ENCODE data around the gene DHX30.

Gene DHX30

DNA sequence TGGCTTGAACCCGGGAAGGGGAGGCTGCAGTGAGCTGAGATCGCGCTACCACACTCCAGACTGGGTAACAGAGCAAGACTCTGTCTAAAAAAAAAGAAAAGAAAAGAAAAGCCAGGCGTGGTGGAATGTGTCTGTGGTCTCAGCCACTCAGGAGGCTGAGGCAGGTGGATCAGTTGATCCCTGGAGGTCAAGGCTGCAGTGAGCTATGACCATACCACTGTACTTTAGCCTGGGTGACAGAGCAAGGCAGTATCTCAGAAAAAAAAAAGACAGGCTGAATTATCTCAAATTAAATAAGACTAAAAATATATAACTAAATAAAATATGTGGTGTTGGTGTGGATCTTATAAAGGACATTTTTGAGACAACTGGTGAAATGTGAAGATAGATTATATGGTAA is 41.9 kb upstream of the DHX30 start:
- TF ChIP-seq, protein P1, sequence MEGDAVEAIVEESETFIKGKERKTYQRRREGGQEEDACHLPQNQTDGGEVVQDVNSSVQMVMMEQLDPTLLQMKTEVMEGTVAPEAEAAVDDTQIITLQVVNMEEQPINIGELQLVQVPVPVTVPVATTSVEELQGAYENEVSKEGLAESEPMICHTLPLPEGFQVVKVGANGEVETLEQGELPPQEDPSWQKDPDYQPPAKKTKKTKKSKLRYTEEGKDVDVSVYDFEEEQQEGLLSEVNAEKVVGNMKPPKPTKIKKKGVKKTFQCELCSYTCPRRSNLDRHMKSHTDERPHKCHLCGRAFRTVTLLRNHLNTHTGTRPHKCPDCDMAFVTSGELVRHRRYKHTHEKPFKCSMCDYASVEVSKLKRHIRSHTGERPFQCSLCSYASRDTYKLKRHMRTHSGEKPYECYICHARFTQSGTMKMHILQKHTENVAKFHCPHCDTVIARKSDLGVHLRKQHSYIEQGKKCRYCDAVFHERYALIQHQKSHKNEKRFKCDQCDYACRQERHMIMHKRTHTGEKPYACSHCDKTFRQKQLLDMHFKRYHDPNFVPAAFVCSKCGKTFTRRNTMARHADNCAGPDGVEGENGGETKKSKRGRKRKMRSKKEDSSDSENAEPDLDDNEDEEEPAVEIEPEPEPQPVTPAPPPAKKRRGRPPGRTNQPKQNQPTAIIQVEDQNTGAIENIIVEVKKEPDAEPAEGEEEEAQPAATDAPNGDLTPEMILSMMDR (IDR thresholded peaks at IDR 0.05; ENCODE audit: low read length), result no peak
- TF ChIP-seq EZH2 (IDR thresholded peaks at IDR 0.05; ENCODE audit: borderline replicate concordance, low read length), result no peak
- H3K27me3 ChIP-seq (ENCODE audit: insufficient read depth, low read length), result no peaks in the 10 kb centered on the region
- peaks cover 78% of the 10 kb centered on the region for H3K36me3 ChIP-seq (ENCODE audit: insufficient read depth, low read length)
- no peak overlapping the region for H3K4me3 ChIP-seq (ENCODE audit: low read depth, low read length, poor library complexity, severe bottlenecking)
- no peak overlapping the region for H3K4me2 ChIP-seq (ENCODE audit: low read length)
- H3K27ac ChIP-seq (ENCODE audit: low read depth, low read length, poor library complexity, severe bottlenecking), result no peak overlapping the region
- H2AFZ ChIP-seq (ENCODE audit: low read length), result no peak overlapping the region
- peaks cover 65% of the 10 kb centered on the region for H3K79me2 ChIP-seq (ENCODE audit: insufficient read depth, low read length)
- H3K9me2 ChIP-seq (ENCODE audit: low read depth, low read length), result no peaks in the 10 kb centered on the region
- no peaks in the 10 kb centered on the region for H3K4me1 ChIP-seq (ENCODE audit: insufficient read depth, low read length, severe bottlenecking)
- H4K20me1 ChIP-seq (ENCODE audit: insufficient read depth, low read length), result no peaks in the 10 kb centered on the region
- H3K9ac ChIP-seq (ENCODE audit: low read length), result no peak overlapping the region
- H3K9me3 ChIP-seq (ENCODE audit: low read length), result no peaks in the 10 kb centered on the region
- H3F3A ChIP-seq (ENCODE audit: insufficient read depth, low read length), result no peaks in the 10 kb centered on the region

DNA sequence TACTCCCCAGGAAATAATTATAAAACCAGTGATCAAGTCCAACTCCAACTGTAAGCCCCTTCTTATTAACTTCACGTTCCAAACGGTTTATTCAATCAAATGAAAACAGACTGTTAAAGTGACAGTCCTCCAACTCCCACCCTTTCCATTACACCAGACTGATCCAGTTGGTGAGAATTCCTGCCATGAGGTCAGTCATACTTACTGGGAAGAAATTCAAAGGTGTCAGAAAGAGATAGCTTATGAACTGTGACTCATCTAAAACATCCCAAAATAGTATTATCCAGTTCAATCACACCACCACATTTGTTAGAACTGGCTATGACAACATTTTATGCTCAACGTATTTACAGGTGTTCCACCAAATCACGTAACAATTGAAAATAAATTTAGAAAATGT is 40.7 kb upstream of the DHX30 start:
- Histone ChIP-seq H3K9ac (ENCODE audit: low read length) (no peak overlapping the region), H3K9me3 (ENCODE audit: low read length) (no peaks in the 10 kb centered on the region), H4K20me1 (ENCODE audit: insufficient read depth, low read length) (0 out of 2 replicates have a peak, but pooled peaks cover 2% of the 10 kb centered on the region), H3F3A (ENCODE audit: insufficient read depth, low read length) (no peaks in the 10 kb centered on the region), H3K4me1 (ENCODE audit: insufficient read depth, low read length, severe bottlenecking) (no peaks in the 10 kb centered on the region), H3K79me2 (ENCODE audit: insufficient read depth, low read length) (peaks cover 61% of the 10 kb centered on the region), H3K4me2 (ENCODE audit: low read length) (no peak overlapping the region), H3K27me3 (ENCODE audit: insufficient read depth, low read length) (no peaks in the 10 kb centered on the region), H3K27ac (ENCODE audit: low read depth, low read length, poor library complexity, severe bottlenecking) (no peak overlapping the region), H3K4me3 (ENCODE audit: low read depth, low read length, poor library complexity, severe bottlenecking) (no peak overlapping the region), H3K9me2 (ENCODE audit: low read depth, low read length) (no peaks in the 10 kb centered on the region), H3K36me3 (ENCODE audit: insufficient read depth, low read length) (peaks cover 74% of the 10 kb centered on the region), H2AFZ (ENCODE audit: low read length) (no peak overlapping the region)
- TF ChIP-seq, protein P1 (IDR thresholded peaks at IDR 0.05; ENCODE audit: low read length), result no peak
- no peak for TF ChIP-seq EZH2 (IDR thresholded peaks at IDR 0.05; ENCODE audit: borderline replicate concordance, low read length)

DNA sequence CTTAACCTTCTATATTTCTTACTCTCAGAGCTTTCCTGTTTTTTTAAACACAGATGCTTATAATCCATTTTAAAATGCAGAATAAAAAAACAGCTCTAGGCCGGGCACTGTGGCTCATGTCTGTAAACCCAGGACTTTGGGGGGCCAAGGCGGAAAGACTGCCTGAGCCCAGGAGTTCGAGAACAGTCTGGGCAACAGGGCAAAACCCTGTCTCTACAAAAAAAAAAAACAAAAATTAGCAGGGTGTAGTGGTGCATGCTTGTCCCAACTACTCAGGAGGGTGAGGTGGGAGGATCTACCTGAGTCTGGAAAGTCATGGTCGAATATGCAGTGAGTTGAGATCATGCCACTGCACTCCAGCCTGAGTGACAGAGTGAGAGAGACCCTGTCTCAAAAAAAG is 36.8 kb upstream of the DHX30 start:
- no peaks in the 10 kb centered on the region for H3K4me1 ChIP-seq (ENCODE audit: insufficient read depth, low read length, severe bottlenecking)
- TF ChIP-seq, protein P1 (IDR thresholded peaks at IDR 0.05; ENCODE audit: low read length), result no peak
- no peak for TF ChIP-seq EZH2 (IDR thresholded peaks at IDR 0.05; ENCODE audit: borderline replicate concordance, low read length)
- H4K20me1 ChIP-seq (ENCODE audit: insufficient read depth, low read length), result 0 out of 2 replicates have a peak, but pooled peaks cover 2% of the 10 kb centered on the region
- no peak overlapping the region for H3K9ac ChIP-seq (ENCODE audit: low read length)
- H3K36me3 ChIP-seq (ENCODE audit: insufficient read depth, low read length), result peaks cover 60% of the 10 kb centered on the region
- H3K27ac ChIP-seq (ENCODE audit: low read depth, low read length, poor library complexity, severe bottlenecking), result no peak overlapping the region
- H3K4me3 ChIP-seq (ENCODE audit: low read depth, low read length, poor library complexity, severe bottlenecking), result no peak overlapping the region
- H3K9me3 ChIP-seq (ENCODE audit: low read length), result no peaks in the 10 kb centered on the region
- H3K4me2 ChIP-seq (ENCODE audit: low read length), result no peak overlapping the region
- H3K79me2 ChIP-seq (ENCODE audit: insufficient read depth, low read length), result peaks cover 63% of the 10 kb centered on the region
- no peak overlapping the region for H2AFZ ChIP-seq (ENCODE audit: low read length)
- no peaks in the 10 kb centered on the region for H3K9me2 ChIP-seq (ENCODE audit: low read depth, low read length)
- H3K27me3 ChIP-seq (ENCODE audit: insufficient read depth, low read length), result no peaks in the 10 kb centered on the region
- no peaks in the 10 kb centered on the region for H3F3A ChIP-seq (ENCODE audit: insufficient read depth, low read length)
